Type B pancreatic cell (in vitro differentiated cells): Measurements from ENCODE around the gene E4F1. TPM values are rescaled to one million over a fixed set of nuclear protein-coding genes. Genes with fewer than 3 reads are reported as not detected.

Source experiments
- DNase-seq: peaks from one replicate; pipeline ENCODE4 v3.0.0; 2021; ENCODE audit warnings: mixed read lengths; ENCODE audit not compliant: unreplicated experiment; ENCODE audit errors: extremely low spot score
- H3K27ac Mint-ChIP-seq: 2 replicates; pipeline ENCODE4 v1.8.0; 2021; ENCODE audit warnings: mild to moderate bottlenecking, mixed read lengths
- H3K27me3 Mint-ChIP-seq: 2 replicates; pipeline ENCODE4 v1.8.0; 2021; ENCODE audit warnings: mixed read lengths
- H3K36me3 Mint-ChIP-seq: 2 replicates; pipeline ENCODE4 v1.8.0; 2021; ENCODE audit warnings: mixed read lengths
- H3K4me1 Mint-ChIP-seq: one replicate; pipeline ENCODE4 v1.8.0; 2021; ENCODE audit warnings: mixed read lengths; ENCODE audit not compliant: unreplicated experiment
- H3K4me3 Mint-ChIP-seq: 2 replicates; pipeline ENCODE4 v1.8.0; 2021; ENCODE audit warnings: mild to moderate bottlenecking, mixed read lengths
- H3K9me3 Mint-ChIP-seq: 2 replicates; pipeline ENCODE4 v1.8.0; 2021; ENCODE audit warnings: mixed read lengths
- CTCF ChIP-seq: fragments of 200-600 bp; sonication (generic); conservative IDR thresholded peaks from 2 replicates; pipeline ENCODE4 v1.5.0; 2021; ENCODE audit warnings: antibody characterized with exemption, mild to moderate bottlenecking
- total RNA-seq: library from RNA; stranded (reverse); gene quantifications from 2 replicates; pipeline ENCODE4 v1.2.1, GENCODE V29; 2021; ENCODE audit warnings: low replicate concordance

Gene E4F1
- total RNA-seq, 1 donor from 2014 or later: 30.4 TPM

- no peak for DNase-seq
- H3K4me3 Mint-ChIP-seq: no peak overlapping the region
- H3K27me3 Mint-ChIP-seq: no peaks in the 10 kb centered on the region
- no peak for TF ChIP-seq CTCF
- H3K27ac Mint-ChIP-seq: no peak overlapping the region
- H3K9me3 Mint-ChIP-seq: no peaks in the 10 kb centered on the region
- H3K4me1 Mint-ChIP-seq: peaks cover 3% of the 10 kb centered on the region
- no peaks in the 10 kb centered on the region for H3K36me3 Mint-ChIP-seq
These were observed 38.4 kb upstream of the E4F1 start for GRCh38 chr16:2184962-2185361.

DNA sequence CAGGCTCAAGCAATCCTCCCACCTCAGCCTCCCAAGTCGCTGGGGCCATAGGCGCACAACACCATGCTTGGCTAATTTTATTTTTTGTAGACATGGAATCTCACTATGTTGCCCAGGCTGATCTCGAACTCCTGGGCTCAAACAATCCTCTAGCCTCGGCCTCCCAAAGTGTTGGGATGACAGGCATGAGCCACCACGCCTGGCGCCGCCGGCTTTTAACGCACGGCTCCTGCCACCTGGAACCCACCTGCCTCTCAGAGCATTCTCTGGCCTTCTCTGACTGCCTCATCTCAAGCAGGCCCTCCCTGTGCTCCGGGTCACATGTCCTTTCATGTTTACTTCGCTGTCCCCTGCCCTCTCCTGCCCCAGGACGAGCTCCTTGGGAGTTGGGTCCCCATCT, 37.3 kb upstream of the E4F1 start:
- H3K27ac Mint-ChIP-seq: no peak overlapping the region
- peaks cover 3% of the 10 kb centered on the region for H3K4me1 Mint-ChIP-seq
- H3K4me3 Mint-ChIP-seq: no peak overlapping the region
- H3K27me3 Mint-ChIP-seq: no peaks in the 10 kb centered on the region
- H3K36me3 Mint-ChIP-seq: no peaks in the 10 kb centered on the region
- no peak for DNase-seq
- H3K9me3 Mint-ChIP-seq: no peaks in the 10 kb centered on the region
- TF ChIP-seq CTCF: no peak

DNA sequence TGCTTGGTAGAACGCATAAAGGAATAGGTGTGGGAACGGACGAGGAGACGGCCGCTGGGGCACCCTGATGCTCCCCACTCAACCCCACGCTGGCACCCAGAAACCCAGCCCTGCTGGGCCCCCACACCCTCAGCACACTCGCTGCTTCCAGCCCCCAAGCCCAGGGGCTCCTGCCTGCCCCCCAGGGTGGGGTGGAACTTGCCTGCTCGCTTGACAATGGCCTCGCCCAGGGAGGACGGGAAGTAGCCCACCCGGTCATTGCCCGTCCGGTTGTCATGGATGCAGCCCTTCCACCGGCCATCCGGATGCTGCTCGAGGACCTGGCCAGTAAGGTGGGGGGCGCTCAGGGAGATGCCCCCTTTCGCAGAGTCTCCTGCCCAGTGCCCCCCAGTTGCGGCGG, 36.9 kb upstream of the E4F1 start:
- no peak overlapping the region for H3K4me3 Mint-ChIP-seq
- peaks cover 3% of the 10 kb centered on the region for H3K4me1 Mint-ChIP-seq
- TF ChIP-seq CTCF: no peak
- DNase-seq: no peak
- no peaks in the 10 kb centered on the region for H3K9me3 Mint-ChIP-seq
- no peaks in the 10 kb centered on the region for H3K36me3 Mint-ChIP-seq
- H3K27me3 Mint-ChIP-seq: no peaks in the 10 kb centered on the region
- no peak overlapping the region for H3K27ac Mint-ChIP-seq

GRCh38 chr16:2187212-2187611, 36.2 kb upstream of the E4F1 start:
- no peak for DNase-seq
- Mint-ChIP-seq H3K27ac (no peak overlapping the region), H3K9me3 (no peaks in the 10 kb centered on the region), H3K36me3 (no peaks in the 10 kb centered on the region), H3K4me1 (no peaks in the 10 kb centered on the region), H3K4me3 (no peak overlapping the region), H3K27me3 (no peaks in the 10 kb centered on the region)
- no peak for TF ChIP-seq CTCF

GRCh38 chr16:2188395-2188794, 35.0 kb upstream of the E4F1 start:
- no peak for TF ChIP-seq CTCF
- Mint-ChIP-seq H3K4me1 (no peaks in the 10 kb centered on the region), H3K27ac (no peak overlapping the region), H3K27me3 (no peaks in the 10 kb centered on the region), H3K9me3 (no peaks in the 10 kb centered on the region), H3K36me3 (no peaks in the 10 kb centered on the region), H3K4me3 (no peak overlapping the region)
- DNase-seq: no peak

DNA sequence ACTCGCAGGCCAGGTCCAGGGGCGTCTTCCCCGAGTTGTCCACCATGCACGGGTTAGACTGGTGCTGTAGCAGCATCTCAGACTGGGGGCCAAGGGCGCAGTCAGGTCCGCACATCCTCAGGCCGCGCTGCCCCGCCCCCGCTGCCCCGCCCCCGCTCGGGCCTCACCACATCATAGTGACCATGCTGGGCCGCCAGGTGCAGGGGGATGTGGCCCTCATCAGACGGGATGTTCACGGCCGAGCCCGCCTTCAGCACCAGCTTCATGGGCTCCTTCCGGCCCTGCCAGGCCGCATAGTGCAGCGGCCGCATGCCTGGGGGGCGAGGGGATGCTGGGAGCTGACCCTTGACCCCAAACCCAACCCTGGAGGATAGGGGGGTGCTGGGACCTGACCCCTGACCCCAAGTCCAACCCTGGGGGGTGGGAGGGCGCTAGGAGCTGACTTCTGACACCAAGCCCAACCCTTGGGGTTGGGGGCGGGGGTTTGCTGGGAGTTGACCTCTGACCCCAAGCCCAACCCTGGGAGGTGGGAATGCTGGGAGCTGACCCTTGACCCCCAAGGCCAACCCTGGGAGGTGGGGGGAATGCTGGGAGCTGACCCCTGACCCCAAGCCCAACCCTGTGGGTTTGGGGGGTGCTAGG, 34.0 kb upstream of the E4F1 start:
- Mint-ChIP-seq H3K36me3 (no peaks in the 10 kb centered on the region), H3K27me3 (no peaks in the 10 kb centered on the region), H3K4me3 (no peak overlapping the region), H3K4me1 (no peaks in the 10 kb centered on the region), H3K9me3 (no peaks in the 10 kb centered on the region), H3K27ac (no peak overlapping the region)
- TF ChIP-seq CTCF: no peak
- no peak for DNase-seq
